Measurements from ENCODE around the gene DOC2A.

Gene DOC2A

GRCh38 chr16:29993903-29994599, 16.8 kb downstream of the DOC2A start:
- peaks cover 15% of the 10 kb centered on the region for H3K36me3 ChIP-seq (ENCODE audit: control insufficient read depth, insufficient read depth, low read length)
- no peak for DNase-seq (ENCODE audit: extremely low read depth, insufficient read length)
- H3K4me3 ChIP-seq (replicated peaks; ENCODE audit: low read depth, low read length), result peak overlapping the region; percentile 78; the same call in 1 of the 2 replicates
- no peaks in the 10 kb centered on the region for H3K27me3 ChIP-seq (replicated peaks; ENCODE audit: control insufficient read depth, insufficient read depth, low read length)
- TF ChIP-seq, protein P1, sequence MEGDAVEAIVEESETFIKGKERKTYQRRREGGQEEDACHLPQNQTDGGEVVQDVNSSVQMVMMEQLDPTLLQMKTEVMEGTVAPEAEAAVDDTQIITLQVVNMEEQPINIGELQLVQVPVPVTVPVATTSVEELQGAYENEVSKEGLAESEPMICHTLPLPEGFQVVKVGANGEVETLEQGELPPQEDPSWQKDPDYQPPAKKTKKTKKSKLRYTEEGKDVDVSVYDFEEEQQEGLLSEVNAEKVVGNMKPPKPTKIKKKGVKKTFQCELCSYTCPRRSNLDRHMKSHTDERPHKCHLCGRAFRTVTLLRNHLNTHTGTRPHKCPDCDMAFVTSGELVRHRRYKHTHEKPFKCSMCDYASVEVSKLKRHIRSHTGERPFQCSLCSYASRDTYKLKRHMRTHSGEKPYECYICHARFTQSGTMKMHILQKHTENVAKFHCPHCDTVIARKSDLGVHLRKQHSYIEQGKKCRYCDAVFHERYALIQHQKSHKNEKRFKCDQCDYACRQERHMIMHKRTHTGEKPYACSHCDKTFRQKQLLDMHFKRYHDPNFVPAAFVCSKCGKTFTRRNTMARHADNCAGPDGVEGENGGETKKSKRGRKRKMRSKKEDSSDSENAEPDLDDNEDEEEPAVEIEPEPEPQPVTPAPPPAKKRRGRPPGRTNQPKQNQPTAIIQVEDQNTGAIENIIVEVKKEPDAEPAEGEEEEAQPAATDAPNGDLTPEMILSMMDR (IDR thresholded peaks at IDR 0.05; ENCODE audit: insufficient read depth, low read length, poor library complexity, severe bottlenecking), result no peak

GRCh38 chr16:29993191-29993902, 17.5 kb downstream of the DOC2A start:
- Histone ChIP-seq H3K4me3 (replicated peaks; ENCODE audit: low read depth, low read length) (no peak overlapping the region), H3K36me3 (ENCODE audit: control insufficient read depth, insufficient read depth, low read length) (peaks cover 19% of the 10 kb centered on the region), H3K27me3 (replicated peaks; ENCODE audit: control insufficient read depth, insufficient read depth, low read length) (no peaks in the 10 kb centered on the region)
- no peak for DNase-seq (ENCODE audit: extremely low read depth, insufficient read length)
- TF ChIP-seq, protein P1 (IDR thresholded peaks at IDR 0.05; ENCODE audit: insufficient read depth, low read length, poor library complexity, severe bottlenecking), result no peak

DNA sequence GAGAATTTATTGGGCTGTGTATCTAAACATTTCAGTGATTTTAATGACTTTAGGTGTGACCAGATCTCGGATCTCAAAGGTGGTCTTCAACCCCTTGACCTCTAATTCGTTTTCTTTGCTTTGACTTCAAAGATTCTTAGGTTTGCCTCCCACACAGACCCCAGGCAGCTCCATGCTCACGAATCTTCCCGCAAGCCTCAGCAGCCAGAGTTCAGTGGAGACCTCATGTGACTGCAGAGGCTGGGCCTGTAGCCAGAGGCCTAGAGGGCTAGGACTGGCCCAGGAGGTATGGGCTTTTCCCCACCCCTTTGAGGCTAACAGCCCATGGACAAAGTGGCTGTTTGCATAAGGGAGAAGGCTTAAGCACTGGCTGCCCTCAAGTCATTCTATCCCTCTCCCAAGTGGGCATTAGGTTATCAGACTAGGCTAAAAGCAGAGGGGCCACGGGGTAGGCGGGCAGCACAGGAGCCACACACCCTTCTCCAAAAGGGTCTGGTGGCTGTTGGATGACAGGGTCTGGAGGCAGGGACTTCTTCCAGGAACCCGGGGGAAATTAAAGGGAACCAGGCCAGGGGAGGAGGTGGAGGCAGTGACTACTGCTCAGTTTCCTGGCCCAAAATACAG, 18.4 kb downstream of the DOC2A start:
- no peaks in the 10 kb centered on the region for H3K27me3 ChIP-seq (replicated peaks; ENCODE audit: control insufficient read depth, insufficient read depth, low read length)
- peaks cover 21% of the 10 kb centered on the region for H3K36me3 ChIP-seq (ENCODE audit: control insufficient read depth, insufficient read depth, low read length)
- DNase-seq (ENCODE audit: extremely low read depth, insufficient read length), result no peak
- no peak overlapping the region for H3K4me3 ChIP-seq (replicated peaks; ENCODE audit: low read depth, low read length)
- TF ChIP-seq, protein P1 (IDR thresholded peaks at IDR 0.05; ENCODE audit: insufficient read depth, low read length, poor library complexity, severe bottlenecking), result no peak

- TF ChIP-seq, protein P1 (IDR thresholded peaks at IDR 0.05; ENCODE audit: insufficient read depth, low read length, poor library complexity, severe bottlenecking), result no peak
- Histone ChIP-seq H3K4me3 (replicated peaks; ENCODE audit: low read depth, low read length) (no peak overlapping the region), H3K27me3 (replicated peaks; ENCODE audit: control insufficient read depth, insufficient read depth, low read length) (no peaks in the 10 kb centered on the region), H3K36me3 (ENCODE audit: control insufficient read depth, insufficient read depth, low read length) (peaks cover 26% of the 10 kb centered on the region)
- no peak for DNase-seq (ENCODE audit: extremely low read depth, insufficient read length)
Measured at GRCh38 chr16:29991571-29991904, 19.3 kb downstream of the DOC2A start.

DNA sequence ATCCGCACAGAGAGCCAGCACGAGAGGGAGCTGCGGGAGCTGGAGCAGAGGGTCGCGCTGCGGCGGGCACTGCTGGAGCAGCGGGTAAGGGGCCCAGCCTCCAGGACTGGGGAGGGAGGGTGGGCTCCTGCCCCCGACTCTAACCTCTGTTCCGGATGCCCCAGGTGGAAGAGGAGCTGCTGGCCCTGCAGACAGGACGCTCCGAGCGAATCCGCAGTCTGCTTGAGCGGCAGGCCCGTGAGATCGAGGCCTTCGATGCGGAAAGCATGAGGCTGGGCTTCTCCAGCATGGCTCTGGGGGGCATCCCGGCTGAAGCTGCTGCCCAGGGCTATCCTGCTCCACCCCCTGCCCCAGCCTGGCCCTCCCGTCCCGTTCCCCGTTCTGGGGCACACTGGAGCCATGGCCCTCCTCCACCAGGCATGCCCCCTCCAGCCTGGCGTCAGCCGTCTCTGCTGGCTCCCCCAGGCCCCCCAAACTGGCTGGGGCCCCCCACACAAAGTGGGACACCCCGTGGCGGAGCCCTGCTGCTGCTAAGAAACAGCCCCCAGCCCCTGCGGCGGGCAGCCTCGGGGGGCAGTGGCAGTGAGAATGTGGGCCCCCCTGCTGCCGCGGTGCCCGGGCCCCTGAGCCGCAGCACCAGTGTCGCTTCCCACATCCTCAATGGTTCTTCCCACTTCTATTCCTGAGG, 19.8 kb downstream of the DOC2A start:
- Histone ChIP-seq H3K27me3 (replicated peaks; ENCODE audit: control insufficient read depth, insufficient read depth, low read length) (no peaks in the 10 kb centered on the region), H3K36me3 (ENCODE audit: control insufficient read depth, insufficient read depth, low read length) (peaks cover 31% of the 10 kb centered on the region), H3K4me3 (replicated peaks; ENCODE audit: low read depth, low read length) (no peak overlapping the region)
- TF ChIP-seq, protein P1 (IDR thresholded peaks at IDR 0.05; ENCODE audit: insufficient read depth, low read length, poor library complexity, severe bottlenecking), result no peak
- DNase-seq (ENCODE audit: extremely low read depth, insufficient read length), result no peak
